Erythroblast (primary cell): Measurements from ENCODE around the gene CCDC159.

Experiments
- GATA1 ChIP-seq: IDR thresholded peaks from 2 replicates; pipeline ENCODE4 v1.6.1; 2011; ENCODE audit warnings: low read depth, mild to moderate bottlenecking, control low read depth, low read length, moderate library complexity
- POLR2A ChIP-seq: IDR thresholded peaks from 2 replicates; pipeline ENCODE4 v1.6.1; 2011; ENCODE audit warnings: mild to moderate bottlenecking, low read length

GRCh38 chr19:11331502-11331901, 14.8 kb upstream of the CCDC159 start:
- TF ChIP-seq POLR2A (no peak), GATA1 (no peak)
